Measurements from ENCODE around the gene ST3GAL5. TPM values are rescaled to one million over a fixed set of nuclear protein-coding genes. Genes with fewer than 3 reads are reported as not detected.

The ST3GAL5 gene
- total RNA-seq, 1 donor from 2014 or later, result 20.0 TPM

- H3K9ac ChIP-seq (ENCODE audit: low read length), result no peak overlapping the region
- Mint-ChIP-seq H3K27me3 (ENCODE audit: low read depth, unreplicated experiment) (peaks cover 6% of the 10 kb centered on the region), H3K4me3 (ENCODE audit: unreplicated experiment) (no peak overlapping the region), H3K27ac (ENCODE audit: unreplicated experiment) (no peak overlapping the region), H3K9me3 (ENCODE audit: unreplicated experiment) (no peaks in the 10 kb centered on the region), H3K36me3 (ENCODE audit: low read depth, unreplicated experiment) (peaks cover 4% of the 10 kb centered on the region), H3K4me1 (ENCODE audit: low read depth, unreplicated experiment) (peaks cover 14% of the 10 kb centered on the region)
- no peak overlapping the region for H3K4me3 ChIP-seq (ENCODE audit: insufficient read depth, low read depth, low read length)
- FAIRE-seq (no peak), DNase-seq (ENCODE audit: low read depth) (no peak)
- H3K4me1 ChIP-seq (ENCODE audit: insufficient read depth, low read length), result peaks cover 7% of the 10 kb centered on the region
- H4K20me1 ChIP-seq (ENCODE audit: insufficient read depth, low read length), result no peaks in the 10 kb centered on the region
- H3K9me3 ChIP-seq (ENCODE audit: insufficient read depth, low read depth, low read length), result no peaks in the 10 kb centered on the region
- H3K4me2 ChIP-seq (ENCODE audit: low read length), result no peak overlapping the region
- no peak overlapping the region for H3K27ac ChIP-seq (ENCODE audit: low read depth, low read length)
- no peaks in the 10 kb centered on the region for H3K36me3 ChIP-seq (ENCODE audit: insufficient read depth, low read length)
- no peak overlapping the region for H2AFZ ChIP-seq (ENCODE audit: low read depth, low read length)
- no peaks in the 10 kb centered on the region for H3K79me2 ChIP-seq (ENCODE audit: insufficient read depth, low read length)
- peaks cover 5% of the 10 kb centered on the region for H3K27me3 ChIP-seq (ENCODE audit: insufficient read depth, low read length)
- no peak for TF ChIP-seq EZH2 (IDR thresholded peaks at IDR 0.05; ENCODE audit: insufficient read depth, low read length)
- TF ChIP-seq, protein P1, sequence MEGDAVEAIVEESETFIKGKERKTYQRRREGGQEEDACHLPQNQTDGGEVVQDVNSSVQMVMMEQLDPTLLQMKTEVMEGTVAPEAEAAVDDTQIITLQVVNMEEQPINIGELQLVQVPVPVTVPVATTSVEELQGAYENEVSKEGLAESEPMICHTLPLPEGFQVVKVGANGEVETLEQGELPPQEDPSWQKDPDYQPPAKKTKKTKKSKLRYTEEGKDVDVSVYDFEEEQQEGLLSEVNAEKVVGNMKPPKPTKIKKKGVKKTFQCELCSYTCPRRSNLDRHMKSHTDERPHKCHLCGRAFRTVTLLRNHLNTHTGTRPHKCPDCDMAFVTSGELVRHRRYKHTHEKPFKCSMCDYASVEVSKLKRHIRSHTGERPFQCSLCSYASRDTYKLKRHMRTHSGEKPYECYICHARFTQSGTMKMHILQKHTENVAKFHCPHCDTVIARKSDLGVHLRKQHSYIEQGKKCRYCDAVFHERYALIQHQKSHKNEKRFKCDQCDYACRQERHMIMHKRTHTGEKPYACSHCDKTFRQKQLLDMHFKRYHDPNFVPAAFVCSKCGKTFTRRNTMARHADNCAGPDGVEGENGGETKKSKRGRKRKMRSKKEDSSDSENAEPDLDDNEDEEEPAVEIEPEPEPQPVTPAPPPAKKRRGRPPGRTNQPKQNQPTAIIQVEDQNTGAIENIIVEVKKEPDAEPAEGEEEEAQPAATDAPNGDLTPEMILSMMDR (IDR thresholded peaks at IDR 0.05; ENCODE audit: insufficient read depth, low read depth, low read length), result no peak
Measured at GRCh38 chr2:85905891-85906290, 17.1 kb upstream of the ST3GAL5 start.

DNA sequence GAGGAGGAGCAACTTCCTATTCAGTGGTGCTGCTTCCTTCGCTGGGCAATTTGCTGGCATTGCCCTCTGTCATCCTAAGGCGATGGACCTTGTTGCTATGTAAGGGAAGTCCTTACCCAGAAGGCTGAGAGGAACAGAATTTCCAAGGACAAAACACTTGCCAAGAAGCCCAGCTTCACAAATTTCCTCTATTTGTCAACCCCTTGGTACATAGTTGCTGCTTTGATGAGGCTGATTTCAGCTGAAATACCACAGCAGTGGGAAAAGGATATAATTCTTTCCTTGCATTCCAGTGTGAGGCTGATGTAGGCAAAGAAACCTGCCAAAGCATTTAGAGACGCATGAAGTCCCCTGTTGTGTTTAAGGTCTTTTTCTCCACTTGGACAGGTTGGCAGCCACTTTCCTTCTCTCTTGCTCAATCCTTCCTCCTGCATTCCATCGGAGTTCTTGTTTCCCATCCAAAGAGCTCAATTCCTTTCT lies 16.4 kb upstream of the ST3GAL5 start:
- Mint-ChIP-seq H3K27ac (ENCODE audit: unreplicated experiment) (no peak overlapping the region), H3K9me3 (ENCODE audit: unreplicated experiment) (no peaks in the 10 kb centered on the region), H3K27me3 (ENCODE audit: low read depth, unreplicated experiment) (peaks cover 6% of the 10 kb centered on the region), H3K4me3 (ENCODE audit: unreplicated experiment) (no peak overlapping the region), H3K4me1 (ENCODE audit: low read depth, unreplicated experiment) (peaks cover 13% of the 10 kb centered on the region), H3K36me3 (ENCODE audit: low read depth, unreplicated experiment) (peaks cover 4% of the 10 kb centered on the region)
- Histone ChIP-seq H3K27me3 (ENCODE audit: insufficient read depth, low read length) (peaks cover 5% of the 10 kb centered on the region), H2AFZ (ENCODE audit: low read depth, low read length) (no peak overlapping the region), H3K79me2 (ENCODE audit: insufficient read depth, low read length) (no peaks in the 10 kb centered on the region), H3K9me3 (ENCODE audit: insufficient read depth, low read depth, low read length) (no peaks in the 10 kb centered on the region), H3K9ac (ENCODE audit: low read length) (no peak overlapping the region), H3K4me3 (ENCODE audit: insufficient read depth, low read depth, low read length) (no peak overlapping the region), H3K27ac (ENCODE audit: low read depth, low read length) (no peak overlapping the region), H3K36me3 (ENCODE audit: insufficient read depth, low read length) (no peaks in the 10 kb centered on the region), H3K4me2 (ENCODE audit: low read length) (no peak overlapping the region), H4K20me1 (ENCODE audit: insufficient read depth, low read length) (no peaks in the 10 kb centered on the region), H3K4me1 (ENCODE audit: insufficient read depth, low read length) (peaks cover 7% of the 10 kb centered on the region)
- TF ChIP-seq EZH2 (IDR thresholded peaks at IDR 0.05; ENCODE audit: insufficient read depth, low read length), result no peak
- TF ChIP-seq, protein P1 (IDR thresholded peaks at IDR 0.05; ENCODE audit: insufficient read depth, low read depth, low read length), result no peak
- FAIRE-seq, result no peak
- DNase-seq (ENCODE audit: low read depth), result peak; percentile 89

DNA sequence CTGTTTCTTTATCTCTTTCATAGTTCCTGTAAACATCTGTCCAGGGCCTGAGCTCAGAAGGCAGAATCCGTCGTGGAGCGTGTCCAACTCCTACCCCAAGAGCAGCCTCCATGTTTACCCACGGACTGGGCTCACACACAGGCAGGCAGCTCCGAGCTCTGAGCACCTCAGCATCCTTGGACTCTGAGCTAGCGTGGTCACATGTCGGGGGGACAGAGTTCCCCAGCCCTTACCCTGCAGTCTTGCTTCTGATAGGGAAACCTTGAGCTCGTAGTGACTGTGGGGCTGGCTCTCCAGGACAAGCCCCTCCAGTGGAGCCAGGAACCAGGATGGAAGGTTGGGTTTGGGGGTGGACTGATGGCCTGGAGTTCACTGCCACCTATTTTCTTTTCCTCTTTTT lies 15.1 kb upstream of the ST3GAL5 start:
- DNase-seq (ENCODE audit: low read depth), result no peak

More for the DNA sequence above, 15.1 kb upstream of the ST3GAL5 start:
- H3K4me1 ChIP-seq (ENCODE audit: insufficient read depth, low read length), result peaks cover 7% of the 10 kb centered on the region
- no peaks in the 10 kb centered on the region for H4K20me1 ChIP-seq (ENCODE audit: insufficient read depth, low read length)
- H3K9me3 ChIP-seq (ENCODE audit: insufficient read depth, low read depth, low read length), result no peaks in the 10 kb centered on the region
- H3K9me3 Mint-ChIP-seq (ENCODE audit: unreplicated experiment), result no peaks in the 10 kb centered on the region
- H3K4me1 Mint-ChIP-seq (ENCODE audit: low read depth, unreplicated experiment), result peaks cover 13% of the 10 kb centered on the region
- H3K4me2 ChIP-seq (ENCODE audit: low read length), result no peak overlapping the region
- H3K4me3 ChIP-seq (ENCODE audit: insufficient read depth, low read depth, low read length), result no peak overlapping the region
- peaks cover 4% of the 10 kb centered on the region for H3K36me3 Mint-ChIP-seq (ENCODE audit: low read depth, unreplicated experiment)
- H3K27ac ChIP-seq (ENCODE audit: low read depth, low read length), result no peak overlapping the region
- TF ChIP-seq, protein P1 (IDR thresholded peaks at IDR 0.05; ENCODE audit: insufficient read depth, low read depth, low read length), result no peak
- TF ChIP-seq EZH2 (IDR thresholded peaks at IDR 0.05; ENCODE audit: insufficient read depth, low read length), result no peak
- peaks cover 5% of the 10 kb centered on the region for H3K27me3 ChIP-seq (ENCODE audit: insufficient read depth, low read length)
- no peak for FAIRE-seq
- H3K4me3 Mint-ChIP-seq (ENCODE audit: unreplicated experiment), result no peak overlapping the region
- no peak overlapping the region for H3K9ac ChIP-seq (ENCODE audit: low read length)
- H3K79me2 ChIP-seq (ENCODE audit: insufficient read depth, low read length), result no peaks in the 10 kb centered on the region
- H3K36me3 ChIP-seq (ENCODE audit: insufficient read depth, low read length), result no peaks in the 10 kb centered on the region
- H3K27me3 Mint-ChIP-seq (ENCODE audit: low read depth, unreplicated experiment), result peaks cover 6% of the 10 kb centered on the region
- H2AFZ ChIP-seq (ENCODE audit: low read depth, low read length), result no peak overlapping the region
- no peak overlapping the region for H3K27ac Mint-ChIP-seq (ENCODE audit: unreplicated experiment)

All from astrocyte (in vitro differentiated cells and primary cell).